HG02840 (cell line): ENCODE data around the gene WNK1.
"Not testable (repeated sequence)": the region's sequence is repeated elsewhere in the genome, so short reads cannot be mapped to it uniquely, and the experiment has no call there.

Source experiments
- ATAC-seq: cut with Tn5 transposase; IDR thresholded peaks from one replicate; pipeline ENCODE4 v1.9.1; 2021; ENCODE audit warnings: mild to moderate bottlenecking, moderate library complexity, moderate number of reproducible peaks; ENCODE audit not compliant: unreplicated experiment, low FRiP score

Gene WNK1

GRCh38 chr12:849733-850437 lies 97.5 kb downstream of the WNK1 start:
- ATAC-seq, result not testable (repeated sequence)

DNA sequence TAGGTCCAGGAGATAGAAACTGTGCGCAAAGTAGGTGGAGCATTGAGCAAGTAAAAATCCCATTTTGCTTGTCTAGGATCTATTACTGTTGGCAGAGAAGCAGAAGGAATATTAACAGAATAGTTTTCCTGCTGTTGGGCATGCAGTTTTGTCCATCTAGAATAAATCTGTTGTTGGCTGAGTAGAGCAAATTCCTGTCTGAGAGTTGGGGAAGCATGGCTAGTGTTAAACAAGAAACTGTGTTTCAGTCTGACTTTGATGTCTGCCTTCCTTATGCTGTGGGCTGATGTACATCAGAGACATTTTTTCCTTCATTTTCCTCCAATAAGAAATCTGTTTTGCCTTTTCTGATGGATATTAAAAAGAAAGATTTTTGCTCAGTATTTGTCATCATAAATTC lies 99.0 kb downstream of the WNK1 start:
- ATAC-seq, result no peak

GRCh38 chr12:851913-852312 lies 99.5 kb downstream of the WNK1 start:
- ATAC-seq, result no peak

- no peak for ATAC-seq
Measured at GRCh38 chr12:852864-853263, 100.5 kb downstream of the WNK1 start.

- no peak for ATAC-seq
Measured at GRCh38 chr12:857611-858010, 105.2 kb downstream of the WNK1 start.

- ATAC-seq, result no peak
Measured at GRCh38 chr12:862303-862911, 110.0 kb downstream of the WNK1 start.

GRCh38 chr12:863285-863684 lies 110.9 kb downstream of the WNK1 start:
- ATAC-seq, result no peak

GRCh38 chr12:865614-866013 lies 113.2 kb downstream of the WNK1 start:
- no peak for ATAC-seq

DNA sequence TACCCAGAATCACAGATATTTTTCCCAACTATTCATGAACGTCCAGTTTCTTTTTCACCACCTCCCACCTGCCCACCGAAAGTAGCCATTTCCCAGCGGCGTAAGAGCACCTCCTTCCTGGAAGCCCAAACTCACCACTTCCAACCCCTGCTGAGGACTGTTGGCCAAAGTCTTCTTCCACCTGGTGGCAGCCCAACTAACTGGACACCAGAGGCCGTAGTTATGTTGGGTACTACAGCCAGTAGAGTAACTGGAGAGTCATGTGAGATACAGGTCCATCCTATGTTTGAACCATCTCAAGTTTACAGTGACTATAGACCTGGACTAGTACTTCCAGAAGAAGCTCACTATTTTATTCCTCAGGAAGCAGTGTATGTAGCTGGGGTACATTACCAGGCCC lies 115.5 kb downstream of the WNK1 start:
- ATAC-seq, result no peak

GRCh38 chr12:868722-869121 lies 116.3 kb downstream of the WNK1 start:
- ATAC-seq, result no peak

- ATAC-seq, result no peak
Measured at GRCh38 chr12:870378-870777, 118.0 kb downstream of the WNK1 start.

GRCh38 chr12:873954-874353 lies 121.6 kb downstream of the WNK1 start:
- ATAC-seq, result no peak

DNA sequence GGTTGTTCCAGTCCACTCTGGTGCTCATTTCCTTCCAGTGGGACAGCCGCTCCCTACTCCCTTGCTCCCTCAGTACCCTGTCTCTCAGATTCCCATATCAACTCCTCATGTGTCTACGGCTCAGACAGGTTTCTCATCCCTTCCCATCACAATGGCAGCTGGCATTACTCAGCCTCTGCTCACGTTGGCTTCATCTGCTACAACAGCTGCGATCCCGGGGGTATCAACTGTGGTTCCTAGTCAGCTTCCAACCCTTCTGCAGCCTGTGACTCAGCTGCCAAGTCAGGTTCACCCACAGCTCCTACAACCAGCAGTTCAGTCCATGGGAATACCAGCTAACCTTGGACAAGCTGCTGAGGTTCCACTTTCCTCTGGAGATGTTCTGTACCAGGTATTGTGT lies 127.3 kb downstream of the WNK1 start:
- no peak for ATAC-seq

- no peak for ATAC-seq
Measured at GRCh38 chr12:880656-881055, 128.3 kb downstream of the WNK1 start.

DNA sequence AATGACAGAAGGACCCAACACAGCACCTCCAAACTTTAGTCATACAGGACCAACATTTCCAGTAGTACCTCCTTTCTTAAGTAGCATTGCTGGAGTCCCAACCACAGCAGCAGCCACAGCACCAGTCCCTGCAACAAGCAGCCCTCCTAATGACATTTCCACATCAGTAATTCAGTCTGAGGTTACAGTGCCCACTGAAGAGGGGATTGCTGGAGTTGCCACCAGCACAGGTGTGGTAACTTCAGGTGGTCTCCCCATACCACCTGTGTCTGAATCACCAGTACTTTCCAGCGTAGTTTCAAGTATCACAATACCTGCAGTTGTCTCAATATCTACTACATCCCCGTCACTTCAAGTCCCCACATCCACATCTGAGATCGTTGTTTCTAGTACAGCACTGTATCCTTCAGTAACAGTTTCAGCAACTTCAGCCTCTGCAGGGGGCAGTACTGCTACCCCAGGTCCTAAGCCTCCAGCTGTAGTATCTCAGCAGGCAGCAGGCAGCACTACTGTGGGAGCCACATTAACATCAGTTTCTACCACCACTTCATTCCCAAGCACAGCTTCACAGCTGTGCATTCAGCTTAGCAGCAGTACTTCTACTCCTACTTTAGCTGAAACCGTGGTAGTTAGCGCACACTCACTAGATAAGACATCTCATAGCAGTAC lies 132.5 kb downstream of the WNK1 start:
- ATAC-seq, result no peak

DNA sequence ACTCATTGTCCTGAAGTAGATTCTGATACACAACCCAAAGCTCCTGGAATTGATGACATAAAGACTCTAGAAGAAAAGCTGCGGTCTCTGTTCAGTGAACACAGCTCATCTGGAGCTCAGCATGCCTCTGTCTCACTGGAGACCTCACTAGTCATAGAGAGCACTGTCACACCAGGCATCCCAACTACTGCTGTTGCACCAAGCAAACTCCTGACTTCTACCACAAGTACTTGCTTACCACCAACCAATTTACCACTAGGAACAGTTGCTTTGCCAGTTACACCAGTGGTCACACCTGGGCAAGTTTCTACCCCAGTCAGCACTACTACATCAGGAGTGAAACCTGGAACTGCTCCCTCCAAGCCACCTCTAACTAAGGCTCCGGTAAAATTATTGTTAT lies 133.3 kb downstream of the WNK1 start:
- ATAC-seq, result no peak

DNA sequence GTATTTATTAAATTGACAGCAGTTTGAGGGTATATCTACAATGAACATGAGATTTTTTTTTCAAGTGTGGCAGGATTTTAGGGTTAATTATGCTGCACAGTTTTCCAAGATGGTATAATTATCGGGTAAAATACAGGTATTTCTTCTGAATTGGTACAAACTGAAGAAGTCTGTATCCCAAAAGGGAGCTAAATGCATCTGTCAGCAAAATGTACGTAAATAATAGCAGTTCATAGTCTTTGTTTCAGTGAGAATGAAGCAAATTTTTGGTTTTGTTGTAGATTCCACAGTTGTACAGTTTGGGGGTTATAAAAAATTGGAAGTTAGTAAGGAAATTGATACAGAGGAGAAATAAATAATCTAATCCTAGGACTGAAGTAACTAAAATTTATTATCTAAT lies 133.8 kb downstream of the WNK1 start:
- no peak for ATAC-seq

DNA sequence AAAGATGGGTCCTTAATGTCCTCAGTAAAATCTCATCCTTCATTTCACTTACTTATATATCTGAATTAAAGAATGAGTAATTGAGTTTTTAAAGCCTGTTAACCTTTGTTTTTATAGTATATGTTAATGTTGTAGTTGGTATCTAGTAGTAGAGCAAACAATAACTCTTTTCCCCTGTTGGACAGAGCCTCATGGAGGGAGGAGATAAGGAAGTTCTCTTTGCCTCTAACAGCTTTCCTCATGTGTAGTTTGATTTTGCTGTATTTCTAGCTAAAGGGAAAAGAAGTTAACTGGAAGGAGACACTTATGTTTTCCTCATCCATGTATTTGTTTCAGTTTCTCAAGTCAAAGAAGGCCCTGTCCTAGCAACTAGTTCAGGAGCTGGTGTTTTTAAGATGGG lies 141.8 kb downstream of the WNK1 start:
- ATAC-seq, result no peak

GRCh38 chr12:896031-896430 lies 143.7 kb downstream of the WNK1 start:
- ATAC-seq, result no peak

DNA sequence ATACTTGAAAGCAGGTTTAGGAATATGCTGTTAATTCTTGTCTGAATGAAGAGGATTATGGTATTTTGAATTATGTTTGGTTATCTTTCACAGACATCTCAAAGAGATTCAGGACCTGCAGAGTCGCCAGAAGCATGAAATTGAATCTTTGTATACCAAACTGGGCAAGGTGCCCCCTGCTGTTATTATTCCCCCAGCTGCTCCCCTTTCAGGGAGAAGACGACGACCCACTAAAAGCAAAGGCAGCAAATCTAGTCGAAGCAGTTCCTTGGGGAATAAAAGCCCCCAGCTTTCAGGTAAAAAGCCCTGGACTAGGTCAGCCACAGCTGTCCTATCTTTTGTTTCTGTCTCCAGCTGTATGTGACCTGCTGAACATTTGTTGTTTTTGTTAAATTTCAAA lies 145.0 kb downstream of the WNK1 start:
- ATAC-seq, result no peak

GRCh38 chr12:902581-902980 lies 150.2 kb downstream of the WNK1 start:
- ATAC-seq, result no peak

DNA sequence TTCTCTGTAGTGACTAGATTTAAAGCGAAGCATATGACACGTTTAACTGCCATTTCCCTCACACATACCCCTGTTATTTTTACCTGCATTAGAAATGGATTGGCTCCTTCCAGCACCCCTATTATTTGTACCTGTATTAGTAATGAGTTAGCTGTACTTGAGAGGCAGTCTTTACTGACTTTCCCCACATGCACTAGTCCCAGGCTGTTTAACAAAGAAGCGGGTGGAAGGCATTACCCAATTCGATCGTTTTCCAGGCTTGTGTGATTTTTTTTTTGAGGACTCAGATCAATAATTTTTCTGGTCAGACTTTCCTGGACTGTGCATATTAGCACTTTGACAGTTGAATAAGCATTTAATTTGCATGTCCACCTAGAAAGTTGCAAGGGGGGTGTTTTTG lies 150.7 kb downstream of the WNK1 start:
- no peak for ATAC-seq
